Lower leg skin (tissue), 4 donors: Measurements from ENCODE around the gene SERPINH1. TPM values are rescaled to one million over a fixed set of nuclear protein-coding genes. Genes with fewer than 3 reads are reported as not detected.

Experiments
- DNase-seq, 2 donors: peaks; one replicate each; pipeline ENCODE4 v3.0.0-alpha.2; 2019; ENCODE audit warnings: low spot score in 2 of 2
- H3K4me3 ChIP-seq: fragments of 200-600 bp; sonication (generic); 2 replicates; pipeline ENCODE4 v1.5.1; 2017; ENCODE audit warnings: mild to moderate bottlenecking, low read depth; ENCODE audit not compliant: poor library complexity, severe bottlenecking
- POLR2A ChIP-seq, 2 donors: fragments of 450-650 bp; IDR thresholded peaks; one replicate each; pipeline ENCODE4 v1.6.1; 2016 to 2017; ENCODE audit warnings: antibody characterized with exemption in 2 of 2, mild to moderate bottlenecking in 1 of 2, moderate library complexity in 1 of 2
- WGBS, 2 donors: methylation state at CpG; one replicate each; pipeline ENCODE4 v1.1.5; 2018; 5-methylcytosine and 5-hydroxymethylcytosine counted together
- intact Hi-C: fragments of 100-400 bp; cut with DNase I; formaldehyde crosslinking; loops from one replicate; pipeline ENCODE4 v1.15.0; 2023; ENCODE audit warnings: low total_unique reads
- total RNA-seq, 4 donors: library from RNA; depleted of rRNA; stranded (reverse); fragments of >200 nt; gene quantifications; one replicate each; pipeline ENCODE4 v1.1.0, GENCODE V29; 2016
- TF ChIP-seq, protein P1 (sequence below), 3 donors: fragments of 450-650 bp; IDR thresholded peaks; one replicate each; pipeline ENCODE4 v1.5.1; 2016; ENCODE audit warnings: antibody characterized with exemption in 3 of 3, mild to moderate bottlenecking in 3 of 3, moderate library complexity in 2 of 3

Gene SERPINH1
- total RNA-seq, 4 donors from 2014 or later: 73.3 to 116 (median 94.3) TPM

DNA sequence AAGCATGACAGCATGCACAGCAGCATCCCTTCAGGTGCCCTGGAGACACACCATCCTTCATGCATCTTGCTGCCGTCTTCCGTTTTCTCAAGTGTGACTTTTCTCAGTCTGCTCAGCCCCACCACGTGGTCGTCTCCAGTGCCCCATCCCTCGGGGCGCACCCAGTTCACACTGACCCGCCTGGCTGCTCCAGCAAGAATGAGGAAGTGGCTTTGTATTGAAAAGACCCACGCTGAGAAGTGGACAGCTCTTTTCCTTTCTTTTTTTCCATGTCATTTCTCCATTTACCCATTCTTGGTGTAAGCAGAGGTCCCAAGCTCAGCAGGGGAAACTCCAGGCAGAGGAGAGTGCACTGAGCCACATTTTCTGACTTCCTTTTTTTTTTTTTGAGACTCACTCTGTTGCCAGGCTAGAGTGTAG, 14.5 kb downstream of the SERPINH1 start:
- intact Hi-C loops: no loop called here
- WGBS, 2 donors: 14 to 19% methylated on average over 8 of the region's 8 CpGs
- DNase-seq: peak in 1 of 2 donors; percentile 47
- no peak overlapping the region for H3K4me3 ChIP-seq
- TF ChIP-seq POLR2A (IDR thresholded peaks at IDR 0.05): no peak
- TF ChIP-seq, protein P1, sequence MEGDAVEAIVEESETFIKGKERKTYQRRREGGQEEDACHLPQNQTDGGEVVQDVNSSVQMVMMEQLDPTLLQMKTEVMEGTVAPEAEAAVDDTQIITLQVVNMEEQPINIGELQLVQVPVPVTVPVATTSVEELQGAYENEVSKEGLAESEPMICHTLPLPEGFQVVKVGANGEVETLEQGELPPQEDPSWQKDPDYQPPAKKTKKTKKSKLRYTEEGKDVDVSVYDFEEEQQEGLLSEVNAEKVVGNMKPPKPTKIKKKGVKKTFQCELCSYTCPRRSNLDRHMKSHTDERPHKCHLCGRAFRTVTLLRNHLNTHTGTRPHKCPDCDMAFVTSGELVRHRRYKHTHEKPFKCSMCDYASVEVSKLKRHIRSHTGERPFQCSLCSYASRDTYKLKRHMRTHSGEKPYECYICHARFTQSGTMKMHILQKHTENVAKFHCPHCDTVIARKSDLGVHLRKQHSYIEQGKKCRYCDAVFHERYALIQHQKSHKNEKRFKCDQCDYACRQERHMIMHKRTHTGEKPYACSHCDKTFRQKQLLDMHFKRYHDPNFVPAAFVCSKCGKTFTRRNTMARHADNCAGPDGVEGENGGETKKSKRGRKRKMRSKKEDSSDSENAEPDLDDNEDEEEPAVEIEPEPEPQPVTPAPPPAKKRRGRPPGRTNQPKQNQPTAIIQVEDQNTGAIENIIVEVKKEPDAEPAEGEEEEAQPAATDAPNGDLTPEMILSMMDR (IDR thresholded peaks at IDR 0.05): no peak

DNA sequence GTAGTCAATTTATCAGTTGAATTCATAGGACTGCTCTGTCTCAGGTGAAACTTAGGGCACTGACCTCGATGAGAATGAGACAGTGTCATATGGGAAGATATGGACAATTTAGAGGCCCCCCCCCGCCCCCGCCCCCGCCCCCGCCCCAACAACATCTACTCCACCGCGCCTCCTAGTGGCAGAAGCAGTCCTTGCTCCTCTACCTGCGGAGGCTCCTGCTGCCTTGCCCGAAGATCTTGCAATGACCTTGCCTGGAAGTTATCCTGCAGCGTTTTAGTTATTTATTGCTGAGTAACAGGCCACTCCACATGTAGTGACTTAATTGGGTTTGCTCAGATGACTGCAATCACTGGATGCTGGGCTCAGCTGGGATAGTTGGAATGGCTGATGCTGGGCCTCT, 15.2 kb downstream of the SERPINH1 start:
- TF ChIP-seq POLR2A (IDR thresholded peaks at IDR 0.05): no peak
- H3K4me3 ChIP-seq: no peak overlapping the region
- intact Hi-C loops: no loop called here
- no peak for DNase-seq
- WGBS, 2 donors: 12 to 23% methylated on average over 6 to 9 of the region's 10 CpGs

DNA sequence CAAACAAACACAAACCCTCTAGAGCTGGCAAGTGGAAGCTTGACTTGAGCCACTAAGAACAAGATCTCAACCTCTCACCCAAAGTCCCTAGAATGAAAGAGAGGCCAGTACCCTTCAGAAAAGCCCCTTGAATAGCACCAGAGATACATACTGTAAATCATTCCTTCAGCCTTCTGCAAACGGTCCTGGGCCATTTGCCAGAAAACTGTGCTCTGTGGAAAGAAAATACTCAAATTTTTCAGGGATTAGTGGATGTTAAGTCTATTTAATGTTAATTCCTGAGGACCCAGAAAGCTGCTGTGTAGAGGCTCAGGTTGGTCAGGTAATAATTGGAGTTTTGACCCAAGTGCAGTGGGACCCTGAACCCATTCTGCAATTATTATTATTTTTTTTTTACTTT, 16.9 kb downstream of the SERPINH1 start:
- H3K4me3 ChIP-seq: no peak overlapping the region
- intact Hi-C loops: no loop called here
- TF ChIP-seq, protein P1 (IDR thresholded peaks at IDR 0.05): no peak
- TF ChIP-seq POLR2A (IDR thresholded peaks at IDR 0.05): no peak
- no peak for DNase-seq
- 8 to 13% methylated on average over 1 of the region's 1 CpG for WGBS, 2 donors

DNA sequence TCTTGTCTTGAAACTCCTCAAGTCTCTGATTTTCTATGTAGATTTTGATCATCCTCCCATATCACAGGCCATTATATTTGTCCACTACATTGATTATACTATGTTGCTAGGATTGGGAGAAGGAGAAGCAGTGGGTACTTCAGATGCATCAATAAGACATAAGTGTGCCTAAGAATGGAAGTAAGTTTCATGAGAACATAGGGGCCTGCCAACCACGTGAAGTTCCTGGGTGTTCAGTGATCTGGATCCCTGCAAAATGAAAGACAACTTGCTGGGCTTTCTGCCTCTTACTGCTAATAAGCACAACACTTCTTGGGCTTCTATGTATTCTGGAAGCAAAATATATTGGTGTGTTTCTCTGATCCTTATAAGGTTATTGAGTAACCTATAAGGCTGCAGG, 17.8 kb downstream of the SERPINH1 start:
- intact Hi-C loops: no loop called here
- no peak overlapping the region for H3K4me3 ChIP-seq
- DNase-seq: no peak
- TF ChIP-seq POLR2A (IDR thresholded peaks at IDR 0.05): no peak
- TF ChIP-seq, protein P1 (IDR thresholded peaks at IDR 0.05): no peak
- 82 to 94% methylated on average over 1 of the region's 1 CpG for WGBS, 2 donors

DNA sequence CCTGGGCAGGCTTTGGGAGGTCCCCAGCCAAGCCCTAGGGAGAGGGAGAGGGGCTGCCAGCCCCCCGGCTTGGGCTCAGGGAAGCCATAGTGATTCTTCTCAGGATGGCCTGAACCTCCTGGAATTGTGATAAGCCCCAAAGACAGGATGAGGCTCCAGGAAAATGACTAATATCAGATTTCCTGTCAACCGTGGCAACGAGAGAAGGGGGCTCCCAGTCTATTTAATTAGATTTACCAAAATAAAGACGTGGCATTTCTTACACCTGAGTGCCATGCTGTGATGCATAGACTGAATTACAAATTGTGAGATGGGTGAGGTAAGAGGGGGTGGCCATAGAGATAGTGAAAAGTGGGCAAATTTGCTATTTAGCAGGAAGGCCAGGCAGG, 20.4 kb downstream of the SERPINH1 start:
- DNase-seq: no peak
- no peak overlapping the region for H3K4me3 ChIP-seq
- no peak for TF ChIP-seq POLR2A (IDR thresholded peaks at IDR 0.05)
- TF ChIP-seq, protein P1 (IDR thresholded peaks at IDR 0.05): no peak
- intact Hi-C loops: no loop called here
- 39 to 50% methylated on average over 4 of the region's 4 CpGs for WGBS, 2 donors

DNA sequence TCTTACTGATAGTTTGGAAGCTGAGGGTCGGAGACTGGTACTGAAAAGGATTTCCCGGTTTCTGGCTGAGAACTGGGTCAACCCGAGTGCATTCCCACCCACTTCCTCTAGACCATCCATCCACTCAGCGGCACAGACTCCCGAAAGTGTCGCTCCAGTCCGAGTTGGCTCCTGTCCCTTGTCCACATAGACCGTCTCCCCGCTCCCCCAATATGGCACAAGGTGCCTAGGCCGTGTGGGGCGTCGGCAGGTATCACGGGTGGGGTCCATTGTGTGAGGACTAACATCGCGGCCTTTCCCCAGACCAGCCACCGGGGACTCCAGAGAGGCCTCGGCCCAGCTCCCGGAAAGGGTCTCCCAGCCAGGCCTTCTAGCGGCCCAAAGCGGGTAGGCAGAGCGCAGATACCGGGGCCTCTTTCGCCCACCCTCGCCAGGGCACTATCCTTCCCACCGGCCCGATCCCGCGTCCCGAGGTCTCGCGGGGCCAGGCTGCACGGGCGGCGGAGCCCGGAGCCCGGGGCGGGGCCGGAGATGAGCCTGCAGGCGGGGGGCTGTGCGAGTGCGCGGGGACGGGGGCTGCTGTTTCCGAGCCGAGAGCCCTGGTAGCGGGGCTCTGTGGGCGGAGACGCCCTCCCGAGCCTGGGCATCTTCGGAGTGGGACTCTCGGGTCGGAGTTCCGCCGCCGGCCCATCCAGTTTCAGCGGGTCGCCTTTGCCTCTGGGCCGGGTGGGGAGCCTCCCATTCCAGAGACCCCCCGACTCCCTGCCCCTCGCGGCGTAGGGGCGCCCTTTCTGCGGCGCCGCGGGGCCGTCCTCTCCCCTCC, 21.1 kb downstream of the SERPINH1 start:
- intact Hi-C loops: no loop called here
- DNase-seq: peak; percentile 28 to 92
- 2 to 4% methylated on average over 27 to 58 of the region's 68 CpGs for WGBS, 2 donors
- no peak for TF ChIP-seq POLR2A (IDR thresholded peaks at IDR 0.05)
- TF ChIP-seq, protein P1 (IDR thresholded peaks at IDR 0.05): no peak
- H3K4me3 ChIP-seq: peak overlapping the region; percentile 39
